C4-2B (cell line): ENCODE measurements around the gene ZNF407.

Experiments used
- H3K27ac ChIP-seq: fragments of 450-650 bp; 2 replicates; pipeline ENCODE4 v1.5.1; 2017
- CTCF ChIP-seq: fragments of 450-650 bp; conservative IDR thresholded peaks from 2 replicates; pipeline ENCODE4 v1.5.1; 2017; ENCODE audit warnings: mild to moderate bottlenecking
- ZFX ChIP-seq: fragments of 450-650 bp; IDR thresholded peaks from 2 replicates; pipeline ENCODE4 v1.6.1; 2017

ZNF407 gene

DNA sequence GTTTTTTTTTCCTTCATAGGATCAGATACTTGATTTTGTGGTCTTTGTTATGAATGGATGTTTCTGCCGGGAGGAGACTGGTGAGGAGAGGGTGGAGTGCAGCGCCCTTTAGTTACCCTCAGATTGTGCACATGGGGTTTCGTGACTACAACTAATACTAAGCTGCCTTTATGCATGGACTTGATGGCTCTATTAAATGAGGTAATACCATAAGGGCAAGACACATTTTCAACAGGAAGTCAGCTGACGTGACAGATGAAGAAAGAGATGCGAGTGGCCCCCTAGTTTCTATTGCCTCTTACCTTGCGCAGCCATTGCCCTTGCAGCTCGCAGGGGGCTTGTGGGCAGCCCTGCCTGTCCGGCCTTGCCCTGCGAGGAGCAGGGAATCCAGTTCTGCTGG lies 24.4 kb downstream of the ZNF407 start:
- no peak overlapping the region for H3K27ac ChIP-seq
- TF ChIP-seq ZFX (no peak), CTCF (no peak)

GRCh38 chr18:74623047-74623816 lies 25.6 kb downstream of the ZNF407 start:
- peak; percentile 69 for TF ChIP-seq CTCF
- no peak for TF ChIP-seq ZFX
- H3K27ac ChIP-seq = no peak overlapping the region

GRCh38 chr18:74624466-74624865 lies 26.8 kb downstream of the ZNF407 start:
- TF ChIP-seq CTCF (no peak), ZFX (no peak)
- H3K27ac ChIP-seq = no peak overlapping the region

DNA sequence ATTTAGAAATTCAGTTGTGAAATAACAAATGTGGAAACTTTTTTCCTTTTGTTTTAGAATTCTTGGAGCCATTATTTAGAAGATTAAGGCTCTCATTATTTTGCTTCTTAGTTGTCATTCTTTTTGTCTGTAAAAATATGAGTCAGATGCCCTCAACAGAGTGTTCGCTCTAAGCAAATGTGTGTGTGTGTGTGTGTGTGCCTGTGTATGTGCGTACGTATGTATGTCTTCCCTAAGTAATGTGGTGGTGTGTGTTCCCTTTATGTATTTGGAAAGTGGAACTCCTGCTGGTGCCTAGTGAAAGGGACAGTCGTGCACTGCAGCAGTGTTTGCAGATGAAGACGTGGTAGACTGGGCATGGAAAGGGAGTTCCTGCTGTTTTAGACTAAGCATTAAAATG lies 27.5 kb downstream of the ZNF407 start:
- no peak overlapping the region for H3K27ac ChIP-seq
- no peak for TF ChIP-seq CTCF
- TF ChIP-seq ZFX = no peak

GRCh38 chr18:74626049-74626874 lies 28.6 kb downstream of the ZNF407 start:
- TF ChIP-seq ZFX = no peak
- TF ChIP-seq CTCF = no peak
- H3K27ac ChIP-seq = no peak overlapping the region

DNA sequence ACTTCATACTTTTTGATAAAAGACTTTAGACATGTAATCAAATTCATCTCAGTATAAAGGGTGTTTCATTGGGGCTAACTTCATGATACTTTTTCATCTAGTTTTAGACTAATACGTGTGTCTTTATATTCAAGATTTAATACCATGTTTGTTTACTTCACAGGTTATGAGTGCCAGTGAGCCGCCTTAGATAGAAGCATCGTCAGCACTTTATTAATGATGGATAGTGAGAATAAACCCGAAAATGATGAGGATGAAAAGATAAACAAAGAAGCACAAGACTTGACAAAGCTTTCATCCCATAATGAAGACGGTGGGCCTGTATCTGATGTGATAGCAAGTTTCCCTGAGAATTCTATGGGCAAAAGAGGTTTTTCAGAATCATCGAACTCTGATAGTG lies 33.1 kb downstream of the ZNF407 start:
- TF ChIP-seq ZFX = no peak
- TF ChIP-seq CTCF = no peak
- no peak overlapping the region for H3K27ac ChIP-seq

DNA sequence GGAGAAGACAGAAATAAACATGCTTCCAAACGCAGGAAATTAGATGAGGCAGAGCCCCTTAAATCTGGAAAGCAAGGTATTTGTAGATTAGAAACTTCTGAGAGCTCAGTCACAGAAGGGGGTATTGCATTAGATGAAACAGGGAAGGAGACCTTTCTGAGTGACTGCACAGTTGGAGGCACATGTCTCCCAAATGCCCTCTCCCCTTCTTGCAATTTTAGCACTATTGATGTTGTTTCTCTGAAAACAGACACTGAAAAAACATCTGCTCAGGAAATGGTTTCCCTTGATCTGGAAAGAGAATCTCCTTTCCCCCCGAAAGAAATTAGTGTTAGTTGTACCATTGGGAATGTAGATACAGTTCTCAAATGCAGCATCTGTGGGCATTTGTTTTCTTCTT lies 33.5 kb downstream of the ZNF407 start:
- no peak for TF ChIP-seq ZFX
- TF ChIP-seq CTCF = no peak
- H3K27ac ChIP-seq = no peak overlapping the region
